Measurements from ENCODE around the gene SFN. TPM values are rescaled to one million over a fixed set of nuclear protein-coding genes. Genes with fewer than 3 reads are reported as not detected.

The SFN gene
- total and polyA plus RNA-seq, 2 of the 4 experiments (the other 2 are of a cell fraction): 0.18 to 0.34 TPM

DNA sequence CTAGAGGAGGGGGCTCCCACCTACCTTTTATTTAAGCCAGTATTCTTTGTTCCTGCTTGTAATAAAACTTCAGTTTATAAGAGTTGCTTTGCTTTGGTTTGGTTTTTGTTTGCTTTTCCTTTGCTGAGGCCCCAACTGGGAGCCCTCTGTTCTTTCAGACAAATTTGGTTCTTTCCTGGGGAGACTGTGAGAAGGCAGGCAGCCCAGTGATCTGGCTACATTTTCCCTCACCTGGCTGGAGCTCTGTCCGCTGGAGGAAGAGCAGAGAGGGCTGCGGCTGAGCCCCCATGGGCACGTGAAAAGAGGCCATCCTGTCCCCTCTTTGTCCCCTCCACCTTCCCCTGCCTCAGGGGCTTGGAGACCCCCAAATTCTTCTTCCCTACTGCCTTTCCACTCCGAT is 7.3 kb upstream of the SFN start:
- H2BK20ac ChIP-seq (ENCODE audit: low read depth, low read length): no peak overlapping the region
- H3K9me1 ChIP-seq (ENCODE audit: insufficient read depth, low read length): no peaks in the 10 kb centered on the region
- DNase-seq: no peak
- no peaks in the 10 kb centered on the region for H3K79me1 ChIP-seq (ENCODE audit: low read depth in 1 of 2, low read length in 2 of 2)
- H4K5ac ChIP-seq (ENCODE audit: low read depth, low read length): no peak overlapping the region
- in situ Hi-C loops (cut with MboI; ENCODE audit: low sequenced_read_pairs): no loop called here
- H3K4me3 ChIP-seq (ENCODE audit: insufficient read depth, low read depth, low read length): no peak overlapping the region
- TF ChIP-seq MAZ (IDR thresholded peaks at IDR 0.05; ENCODE audit: borderline replicate concordance, low read depth, low read length): no peak
- TF ChIP-seq MAFK (IDR thresholded peaks at IDR 0.05; ENCODE audit: low read depth, low read length): no peak
- TF ChIP-seq RCOR1 (IDR thresholded peaks at IDR 0.05; ENCODE audit: insufficient replicate concordance, low read length): no peak
- no peak for TF ChIP-seq POLR2A (IDR thresholded peaks at IDR 0.05; ENCODE audit: low read depth, low read length)
- TF ChIP-seq FOS (IDR thresholded peaks at IDR 0.05; ENCODE audit: low read depth, low read length): no peak
- TF ChIP-seq RFX5 (IDR thresholded peaks at IDR 0.05; ENCODE audit: low read depth, low read length): no peak
- TF ChIP-seq RAD21 (IDR thresholded peaks at IDR 0.05; ENCODE audit: low read length): no peak
- TF ChIP-seq, protein P1, sequence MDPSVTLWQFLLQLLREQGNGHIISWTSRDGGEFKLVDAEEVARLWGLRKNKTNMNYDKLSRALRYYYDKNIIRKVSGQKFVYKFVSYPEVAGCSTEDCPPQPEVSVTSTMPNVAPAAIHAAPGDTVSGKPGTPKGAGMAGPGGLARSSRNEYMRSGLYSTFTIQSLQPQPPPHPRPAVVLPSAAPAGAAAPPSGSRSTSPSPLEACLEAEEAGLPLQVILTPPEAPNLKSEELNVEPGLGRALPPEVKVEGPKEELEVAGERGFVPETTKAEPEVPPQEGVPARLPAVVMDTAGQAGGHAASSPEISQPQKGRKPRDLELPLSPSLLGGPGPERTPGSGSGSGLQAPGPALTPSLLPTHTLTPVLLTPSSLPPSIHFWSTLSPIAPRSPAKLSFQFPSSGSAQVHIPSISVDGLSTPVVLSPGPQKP (IDR thresholded peaks at IDR 0.05; ENCODE audit: borderline replicate concordance, low read depth, low read length): no peak
- TF ChIP-seq SMC3 (IDR thresholded peaks at IDR 0.05; ENCODE audit: low read depth, low read length): no peak
- ChIA-PET POLR2A (ENCODE audit: unreplicated experiment) (no interaction called here), CTCF (no interaction called here)
- no peak overlapping the region for H3K14ac ChIP-seq (replicated peaks; ENCODE audit: low read depth, low read length)
- no peak overlapping the region for H3K18ac ChIP-seq (ENCODE audit: low read depth, low read length)
- no peak overlapping the region for H3K4ac ChIP-seq (ENCODE audit: low read depth, low read length)
- H3K36me3 ChIP-seq (ENCODE audit: control insufficient read depth, insufficient read depth, low read length): peaks cover 42% of the 10 kb centered on the region
- no peak overlapping the region for H2AK5ac ChIP-seq (ENCODE audit: low read depth, low read length)
- H2AFZ ChIP-seq (replicated peaks; ENCODE audit: low read length, poor library complexity): no peak overlapping the region
- H2BK5ac ChIP-seq (ENCODE audit: low read depth, low read length, poor library complexity, severe bottlenecking): no peak overlapping the region
- dilution Hi-C loops (cut with HindIII; ENCODE audit: low sequenced_read_pairs, unreplicated experiment): no loop called here
- no peak overlapping the region for H3K9ac ChIP-seq (ENCODE audit: low read depth, low read length)
- no peak overlapping the region for H3K56ac ChIP-seq (ENCODE audit: extremely low read depth, insufficient read depth, low read length)
- no TSS peak for BruUV-seq (replicated peaks)
- no peak overlapping the region for H3K23ac ChIP-seq (ENCODE audit: low read depth, low read length)
- H3K27me3 ChIP-seq (ENCODE audit: control insufficient read depth, insufficient read depth, low read length): no peaks in the 10 kb centered on the region
- no peak for ATAC-seq (ENCODE audit: low read depth)
- no peak overlapping the region for H3K4me2 ChIP-seq (ENCODE audit: low read depth, low read length)
- H3K27ac ChIP-seq (ENCODE audit: insufficient read depth, low read length): no peak overlapping the region
- no peaks in the 10 kb centered on the region for H3K4me1 ChIP-seq (ENCODE audit: control insufficient read depth, insufficient read depth, low read length)
- no peak overlapping the region for H2BK15ac ChIP-seq (ENCODE audit: low read depth, low read length)
- no peak overlapping the region for H4K8ac ChIP-seq (ENCODE audit: low read depth in 2 of 2, low read length in 2 of 2)
- WGBS, 2 experiments (ENCODE audit: extremely low coverage in 2 of 2, insufficient read length in 1 of 2): 100% methylated on average over 2 of the region's 4 CpGs; no CpG with 5 or more reads in 1 of the 2 experiments
- H4K91ac ChIP-seq (ENCODE audit: insufficient read depth, low read depth, low read length): no peak overlapping the region
- H4K20me1 ChIP-seq (ENCODE audit: insufficient read depth, low read length): peaks cover 4% of the 10 kb centered on the region; the same call in 1 of the 2 replicates
- intact Hi-C loops (cut with micrococcal nuclease): no loop called here
- no peak overlapping the region for H2AK9ac ChIP-seq (replicated peaks; ENCODE audit: low read depth, low read length, poor library complexity)
- H2BK120ac ChIP-seq (ENCODE audit: low read depth, low read length): no peak overlapping the region
- H3K9me3 ChIP-seq (ENCODE audit: control insufficient read depth, insufficient read depth, low read length): no peaks in the 10 kb centered on the region
